K562 (cell line): ENCODE data around the gene SH3GL3. TPM values are rescaled to one million over a fixed set of nuclear protein-coding genes. Genes with fewer than 3 reads are reported as not detected.
A peak's percentile ranks its signal among the peaks of the same experiment; 100 is the strongest.

Experiments used
- ATAC-seq: fragments of 200-7000 bp; cut with Tn5 transposase; 3 replicates; pipeline ENCODE4 v1.9.1; 2020; ENCODE audit warnings: moderate library complexity
- BruUV-seq: library from RNA; stranded (reverse); fragments of 400-500 nt; replicated peaks from 2 replicates; lab custom pipeline; 2021; lab: Mats Ljungman, UMichigan
- CTCF ChIA-PET: fragments of 300-600 bp; formaldehyde crosslinking; extraction: SDS; loops from one replicate; lab custom pipeline; 2021; ENCODE audit warnings: low intra/inter-chr PET ratio; lab: Yijun Ruan, JAX
- POLR2A ChIA-PET: fragments of 300-600, 350-650 bp; sonication (Branson Sonifier 250); formaldehyde crosslinking; extraction: SDS; loops from one replicate; lab custom pipeline; 2021; ENCODE audit warnings: antibody characterized with exemption, inconsistent platforms; lab: Yijun Ruan, JAX
- DNase-seq, 4 experiments: peaks; one replicate each; pipeline versions ENCODE4 v3.0.0 to v3.0.0-alpha.2; 2011 to 2018; ENCODE audit warnings: low spot score in 3 of 4, mixed read lengths in 3 of 4; ENCODE audit errors: extremely low read depth in 1 of 4
- FAIRE-seq: peaks from 2 replicates; lab custom pipeline; 2011; peaks lifted over from hg19 to GRCh38; lab: Jason Lieb, UNC
- H2AFZ ChIP-seq: 2 replicates; pipeline ENCODE4 v1.6.0; 2011; ENCODE audit warnings: low read depth, low read length, control low read depth, inconsistent platforms
- H3K27ac ChIP-seq: fragments of 200-600 bp; 3 replicates; pipeline ENCODE4 v1.8.0; 2011; ENCODE audit warnings: low read depth, mild to moderate bottlenecking, control low read depth, inconsistent platforms, low read length, moderate library complexity, mixed read lengths; ENCODE audit errors: extremely low read depth
- H3K27me3 ChIP-seq, 2 experiments: fragments of 300-600 bp in 1 of 2; 2 replicates in 1 of 2; 3 replicates in 1 of 2; pipeline versions ENCODE4 v1.6.0 to v1.8.0; 2011; ENCODE audit warnings: inconsistent platforms in 2 of 2, low read length in 2 of 2, mild to moderate bottlenecking in 1 of 2, mixed read lengths in 1 of 2, moderate library complexity in 1 of 2; ENCODE audit not compliant: control insufficient read depth in 2 of 2, insufficient read depth in 2 of 2
- H3K36me3 ChIP-seq: fragments of 300-600 bp; 3 replicates; pipeline ENCODE4 v1.8.0; 2011; ENCODE audit warnings: mild to moderate bottlenecking, low read length, inconsistent platforms; ENCODE audit not compliant: control insufficient read depth, insufficient read depth
- H3K4me1 ChIP-seq, 2 experiments: fragments of 200-600 bp in 1 of 2; replicated peaks in 1 of 2; 2 replicates in 1 of 2; 3 replicates in 1 of 2; pipeline versions ENCODE4 v1.5.1 to v1.8.0; 2011; ENCODE audit warnings: inconsistent platforms in 2 of 2, low read length in 2 of 2, mild to moderate bottlenecking in 1 of 2, mixed read lengths in 1 of 2, moderate library complexity in 1 of 2; ENCODE audit not compliant: control insufficient read depth in 2 of 2, insufficient read depth in 2 of 2
- H3K4me2 ChIP-seq: 2 replicates; pipeline ENCODE4 v1.6.1; 2011; ENCODE audit warnings: low read length, control low read depth, inconsistent platforms, mixed read lengths; ENCODE audit not compliant: insufficient read depth
- H3K4me3 ChIP-seq: fragments of 200-600 bp; sonication (generic), shearing (Covaris generic); 2 replicates; pipeline ENCODE4 v1.5.1; 2016; ENCODE audit warnings: control low read depth, inconsistent platforms
- H3K79me2 ChIP-seq: fragments of 200-600 bp; 3 replicates; pipeline ENCODE4 v1.8.0; 2011; ENCODE audit warnings: low read length, inconsistent platforms; ENCODE audit not compliant: control insufficient read depth, insufficient read depth
- H3K9ac ChIP-seq, 2 experiments: 2 replicates each; pipeline versions ENCODE4 v1.6.0 to v1.6.1; 2011; ENCODE audit warnings: low read depth in 2 of 2, low read length in 2 of 2, control low read depth in 1 of 2, inconsistent platforms in 1 of 2, mild to moderate bottlenecking in 1 of 2, mixed read lengths in 1 of 2; ENCODE audit not compliant: insufficient read depth in 1 of 2
- H3K9me1 ChIP-seq: one replicate; pipeline ENCODE4 v1.6.0; 2011; ENCODE audit warnings: inconsistent platforms, mild to moderate bottlenecking, low read length, moderate library complexity; ENCODE audit not compliant: control insufficient read depth, insufficient read depth
- H3K9me3 ChIP-seq: replicated peaks from 2 replicates; pipeline ENCODE4 v1.5.1; 2011; ENCODE audit warnings: low read depth, low read length, inconsistent platforms; ENCODE audit not compliant: control insufficient read depth, insufficient read depth
- H4K20me1 ChIP-seq: replicated peaks from 2 replicates; pipeline ENCODE4 v1.6.1; 2011; ENCODE audit warnings: low read length, inconsistent platforms, mixed read lengths; ENCODE audit not compliant: control insufficient read depth, insufficient read depth
- CREB1 ChIP-seq, 2 experiments: sonication (generic) in 1 of 2; formaldehyde crosslinking in 1 of 2; IDR thresholded peaks; 2 replicates each; pipeline versions ENCODE4 v1.6.1 to v1.8.0; 2012 to 2022; ENCODE audit warnings: inconsistent platforms in 1 of 2, mild to moderate bottlenecking in 1 of 2, missing genetic modification reagents in 1 of 2, moderate library complexity in 1 of 2
- FOXA3 ChIP-seq, 2 experiments: fragments of 450-650 bp in 1 of 2; sonication (generic) in 1 of 2; formaldehyde crosslinking; IDR thresholded peaks in 1 of 2; conservative IDR thresholded peaks in 1 of 2; 2 replicates each; pipeline versions ENCODE4 v1.4.0 to v1.8.0; 2020 to 2022; ENCODE audit warnings: mild to moderate bottlenecking in 2 of 2, missing genetic modification reagents in 1 of 2
- HMGXB4 ChIP-seq: sonication (generic); formaldehyde crosslinking; IDR thresholded peaks from 2 replicates; pipeline ENCODE4 v1.8.1; 2023; ENCODE audit warnings: mild to moderate bottlenecking, missing genetic modification reagents
- HNRNPL ChIP-seq: fragments of 200-400 bp; formaldehyde crosslinking; IDR thresholded peaks from 2 replicates; pipeline ENCODE4 v1.6.1; 2017; ENCODE audit warnings: low read depth, mild to moderate bottlenecking, low read length
- IRF9 ChIP-seq: fragments of 450-650 bp; IDR thresholded peaks from 2 replicates; pipeline ENCODE4 v1.6.1; 2016; ENCODE audit warnings: missing biosample characterization, missing genetic modification characterization
- KDM2B ChIP-seq: fragments of 250-450 bp; sonication (Bioruptor Pico); IDR thresholded peaks from 2 replicates; pipeline ENCODE4 v1.8.0; 2021; ENCODE audit warnings: mild to moderate bottlenecking, moderate library complexity
- KLF16 ChIP-seq: IDR thresholded peaks from 2 replicates; pipeline ENCODE4 v1.6.1; 2016; ENCODE audit warnings: antibody characterized with exemption
- LEF1 ChIP-seq: fragments of 450-650 bp; IDR thresholded peaks from 2 replicates; pipeline ENCODE4 v1.6.1; 2016; ENCODE audit warnings: mild to moderate bottlenecking
- MAFF ChIP-seq: IDR thresholded peaks from 2 replicates; pipeline ENCODE4 v1.6.1; 2012; ENCODE audit warnings: low read length, improper control_type of control experiment
- MAFG ChIP-seq: fragments of 450-650 bp; conservative IDR thresholded peaks from 2 replicates; pipeline ENCODE4 v1.6.1; 2016; ENCODE audit warnings: missing genetic modification characterization, missing compliant biosample characterization
- MAFK ChIP-seq: IDR thresholded peaks from 2 replicates; pipeline ENCODE4 v1.6.1; 2011; ENCODE audit warnings: low read length, improper control_type of control experiment
- MLX ChIP-seq, 2 experiments: fragments of 450-650 bp in 1 of 2; sonication (generic) in 1 of 2; formaldehyde crosslinking; conservative IDR thresholded peaks; 2 replicates each; pipeline versions ENCODE4 v1.4.0 to v1.8.1; 2020 to 2022; ENCODE audit warnings: mild to moderate bottlenecking in 1 of 2, missing genetic modification reagents in 1 of 2
- NR2F6 ChIP-seq: fragments of 450-650 bp; formaldehyde crosslinking; IDR thresholded peaks from 2 replicates; pipeline ENCODE4 v1.4.0; 2020; ENCODE audit warnings: mild to moderate bottlenecking
- RFX5 ChIP-seq: IDR thresholded peaks from 2 replicates; pipeline ENCODE4 v1.6.1; 2011; ENCODE audit warnings: low read depth, mild to moderate bottlenecking, improper control_type of control experiment, low read length
- SMC3 ChIP-seq: conservative IDR thresholded peaks from 2 replicates; pipeline ENCODE4 v1.6.1; 2011; ENCODE audit warnings: low read depth, low read length, improper control_type of control experiment; ENCODE audit not compliant: insufficient read depth
- SP1 ChIP-seq: sonication (generic); formaldehyde crosslinking; IDR thresholded peaks from 2 replicates; pipeline ENCODE4 v1.8.1; 2022; ENCODE audit warnings: mild to moderate bottlenecking, missing genetic modification reagents
- TCF7 ChIP-seq: sonication (generic); IDR thresholded peaks from 2 replicates; pipeline ENCODE4 v1.6.1; 2016; ENCODE audit warnings: antibody characterized with exemption, borderline replicate concordance
- ZNF23 ChIP-seq: fragments of 250-450 bp; sonication (Bioruptor Pico); IDR thresholded peaks from 2 replicates; pipeline ENCODE4 v1.4.0; 2020; ENCODE audit warnings: mild to moderate bottlenecking
- ZNF311 ChIP-seq: fragments of 250-450 bp; sonication (Bioruptor Pico); IDR thresholded peaks from 2 replicates; pipeline ENCODE4 v1.4.0; 2020; ENCODE audit warnings: mild to moderate bottlenecking, moderate library complexity
- ZNF511 ChIP-seq: sonication (generic); formaldehyde crosslinking; IDR thresholded peaks from 2 replicates; pipeline ENCODE4 v1.8.0; 2022; ENCODE audit warnings: mild to moderate bottlenecking, missing genetic modification reagents
- ZZZ3 ChIP-seq: fragments of 450-650 bp; IDR thresholded peaks from 2 replicates; pipeline ENCODE4 v1.6.1; 2016; ENCODE audit warnings: antibody characterized with exemption, mild to moderate bottlenecking, moderate library complexity
- WGBS: fragments of 100-300 bp; shearing (Covaris generic); methylation state at CpG from one replicate; pipeline ENCODE4 v1.1.6; 2016; ENCODE audit warnings: low coverage, mixed read lengths; ENCODE audit not compliant: insufficient coverage; ENCODE audit errors: missing lambda C conversion rate; 5-methylcytosine and 5-hydroxymethylcytosine counted together
- in situ Hi-C: fragments of 300-500 bp; cut with MboI; formaldehyde crosslinking; loops from 4 replicates; pipeline ENCODE4 v1.15.0; 2018; ENCODE audit warnings: inconsistent platforms, mixed read lengths
- intact Hi-C: fragments of 100-400 bp; cut with micrococcal nuclease; formaldehyde crosslinking; loops from 2 replicates; pipeline ENCODE4 v1.14.2; 2022
- polyA plus RNA-seq, 8 experiments: library from polyadenylated mRNA; depleted of rRNA in 4 of 8; stranded (reverse) in 5 of 8; unstranded in 3 of 8; fragments of >200 nt; fragmentation: Nextera tagmentation in 2 of 8; fragmentation: Illumina TruSeq in 1 of 8; extraction: Ambion mirVana in 2 of 8; extraction: Trizol in 1 of 8; gene quantifications; 2 replicates each; pipeline versions ENCODE4 v1.2.1 to v1.2.3, GENCODE V29; 2011 to 2014; ENCODE audit warnings: inconsistent platforms in 1 of 8, missing spikeins in 1 of 8
- total RNA-seq, 7 experiments: library from RNA; depleted of rRNA in 6 of 7; stranded (reverse); fragments of >200 nt in 6 of 7; fragmentation: Illumina TruSeq in 2 of 7; extraction: Trizol in 2 of 7; gene quantifications; 2 replicates each; pipeline versions ENCODE4 v1.2.1 to v1.2.3, GENCODE V29; 2011 to 2021; ENCODE audit warnings: low replicate concordance in 1 of 7

Gene SH3GL3
- total and polyA plus RNA-seq, 9 of the 15 experiments (the other 6 are each of a cell fraction or from before 2014, with no cell fraction given): 3.9 to 16.0 (median 9.7) TPM

- no peak for TF ChIP-seq MAFK
- no peak for TF ChIP-seq CREB1 (IDR thresholded peaks at IDR 0.05)
- no peak for TF ChIP-seq CREB1 (CRISPR knock-in tag; IDR thresholded peaks at IDR 0.05)
- TF ChIP-seq MAFF: peak; percentile 2; the same call in 1 of the 2 replicates
- no peak for TF ChIP-seq TCF7
- TF ChIP-seq LEF1: no peak
- TF ChIP-seq NR2F6 (CRISPR knock-in tag): no peak
- TF ChIP-seq ZNF311 (CRISPR knock-in tag): no peak
- TF ChIP-seq ZZZ3: no peak
- no peak for TF ChIP-seq SP1
- no peak for TF ChIP-seq KLF16
- TF ChIP-seq MAFG: 0 out of 2 replicates have a peak, but pooled peaks have one; percentile 5
- TF ChIP-seq RFX5: no peak
- no peak for TF ChIP-seq ZNF23 (CRISPR knock-in tag)
Observed at GRCh38 chr15:83569341-83569740, 122.2 kb downstream of the SH3GL3 start (continued).

- ATAC-seq: no peak
- no peaks in the 10 kb centered on the region for H3K9me3 ChIP-seq
- DNase-seq: no peak
- ChIA-PET CTCF (interaction anchor here (0.6 to 1.5 kb wide), 2 partner anchors 11 to 132 kb away, joined by 3 to 4 read pairs; no protein-coding TSS in a partner anchor), POLR2A (no interaction called here)
- no peaks in the 10 kb centered on the region for H3K9me1 ChIP-seq
- BruUV-seq: no TSS peak
- H3K4me1 ChIP-seq: no peaks in the 10 kb centered on the region
- in situ Hi-C loops (no loop called here), intact Hi-C loops (no loop called here)
- FAIRE-seq: no peak
- H2AFZ ChIP-seq: no peak overlapping the region
- 54% methylated on average over 6 of the region's 6 CpGs for WGBS
- no peaks in the 10 kb centered on the region for H3K79me2 ChIP-seq
- no peak overlapping the region for H3K4me3 ChIP-seq
- H3K36me3 ChIP-seq: no peaks in the 10 kb centered on the region
- H3K4me2 ChIP-seq: no peak overlapping the region
- peak overlapping the region in 1 of 2 experiments; percentile 15; a peak in 1 of 4 replicates for H3K9ac ChIP-seq
- no peak overlapping the region for H3K27ac ChIP-seq
- H3K27me3 ChIP-seq: no peaks in the 10 kb centered on the region
- H4K20me1 ChIP-seq: peaks cover 3% of the 10 kb centered on the region; the same call in 1 of the 2 replicates
- TF ChIP-seq HMGXB4 (no peak), FOXA3 (CRISPR knock-in tag; conservative IDR thresholded peaks at IDR 0.05 in 1 of 2, IDR thresholded peaks at IDR 0.05 in 1 of 2) (no peak), IRF9 (no peak), HNRNPL (no peak), KDM2B (CRISPR knock-in tag) (no peak), ZNF511 (CRISPR knock-in tag) (no peak), SMC3 (no peak), MLX (CRISPR knock-in tag; conservative IDR thresholded peaks at IDR 0.05) (no peak)
Observed at GRCh38 chr15:83570756-83571155, 123.6 kb downstream of the SH3GL3 start.
